Heart right ventricle (tissue), 16 donors: ENCODE data around the gene CCDC9. TPM values are rescaled to one million over a fixed set of nuclear protein-coding genes. Genes with fewer than 3 reads are reported as not detected.
A peak's percentile ranks its signal among the peaks of the same experiment; 100 is the strongest.

Experiments used
- ATAC-seq, 8 donors: fragments of 200-7000 bp; cut with Tn5 transposase; one replicate each; pipeline ENCODE4 v1.9.1; 2020; ENCODE audit warnings: mild to moderate bottlenecking in 8 of 8, moderate library complexity in 8 of 8, moderate number of reproducible peaks in 1 of 8
- DNase-seq, 2 donors: peaks; one replicate each; pipeline ENCODE4 v3.0.0-alpha.2; 2020
- H3K27ac ChIP-seq, 10 donors: fragments of 200-600 bp; sonication (generic) in 2 of 10; one replicate each; pipeline versions ENCODE4 v1.5.0 to v1.8.0; 2020 to 2022; ENCODE audit warnings: mild to moderate bottlenecking in 3 of 10
- H3K27me3 ChIP-seq, 7 donors: fragments of 200-600 bp; one replicate each; pipeline ENCODE4 v1.8.0; 2021 to 2022; ENCODE audit warnings: mild to moderate bottlenecking in 2 of 7
- H3K36me3 ChIP-seq, 9 donors: fragments of 200-600 bp; sonication (generic) in 1 of 9; one replicate each; pipeline versions ENCODE4 v1.5.0 to v1.8.0; 2020 to 2022; ENCODE audit warnings: mild to moderate bottlenecking in 2 of 9
- H3K4me1 ChIP-seq, 9 donors: fragments of 200-600 bp; sonication (generic) in 1 of 9; one replicate each; pipeline versions ENCODE4 v1.5.0 to v1.8.0; 2020 to 2022; ENCODE audit warnings: mild to moderate bottlenecking in 4 of 9
- H3K4me3 ChIP-seq, 10 donors: fragments of 200-600 bp; sonication (generic) in 2 of 10; one replicate each; pipeline versions ENCODE4 v1.5.0 to v1.8.0; 2020 to 2022; ENCODE audit warnings: mild to moderate bottlenecking in 7 of 10, moderate library complexity in 2 of 10
- H3K9me3 ChIP-seq, 11 donors: fragments of 200-600 bp in 10 of 11; sonication (generic) in 2 of 11; one replicate each; pipeline versions ENCODE4 v1.5.0 to v1.8.0; 2013 to 2022; ENCODE audit warnings: mild to moderate bottlenecking in 2 of 11, control low read depth in 1 of 11, moderate library complexity in 1 of 11
- CTCF ChIP-seq, 9 donors: fragments of 200-600 bp; sonication (generic) in 2 of 9; IDR thresholded peaks; one replicate each; pipeline versions ENCODE4 v1.5.0 to v1.8.0; 2021 to 2022; ENCODE audit warnings: antibody characterized with exemption in 9 of 9, mild to moderate bottlenecking in 5 of 9, moderate library complexity in 1 of 9
- WGBS, 2 donors: extraction: QIAGEN DNeasy Blood & Tissue Kit; methylation state at CpG; one replicate each; pipeline ENCODE4 v1.1.7; 2013; ENCODE audit warnings: inconsistent platforms in 1 of 2; 5-methylcytosine and 5-hydroxymethylcytosine counted together
- intact Hi-C, 10 donors: fragments of 100-400 bp; cut with DNase I; formaldehyde crosslinking; loops; one replicate each; pipeline versions ENCODE4 v1.11.1 to v1.14.2; 2022
- polyA plus RNA-seq, 2 donors: library from polyadenylated mRNA; stranded (reverse); fragments of 200-250 nt; gene quantifications; one replicate each; pipeline ENCODE4 v1.2.3, GENCODE V29; 2013
- total RNA-seq, 10 donors: library from RNA; stranded (reverse); fragmentation: NEBNext Ultra II Directional in 3 of 10; extraction: Animal tissue kit (Norgen Biotek cat#: 25700) in 3 of 10; gene quantifications; one replicate each; pipeline versions ENCODE4 v1.2.1 to v1.2.4, GENCODE V29; 2021 to 2023
- donor health status: Arrhythmogenic right ventricular cardiomyopathy.
- donor health status: ischemic (EF 13 %, LVEDD 7.1; RV severe dilation, severe dysfunction).
- donor health status: healthy with polysubstance abuse.
- donor health status: DM: no; HTN: yes; CAD: no.
- donor health status: DM: no; HTN: no; CAD: no.
- donor health status: ischemic (EF 25% LVEDD 6.9; RV normal size, moderate dysfunction).
- donor health status: ischemic (EF 25% LVEDD 5.7; RV mildly dilated, moderate dysfunction).
- donor health status: healthy.
- donor health status: DM: yes; HTN: yes; CAD: no.
- donor health status: Ischemic cardiomyopathy.
- donor health status: ischemic (EF 35%, LVEDD 5.7; RV mildly dilated, moderate dysfunction).
- donor health status: nonischemic (EF 11% LVEDD 7.7; RV severe dilation, severe dysfunction).
- donor health status: DM: yes; HTN: yes; CAD: no.
- donor health status: PGD.
- donor health status: ischemic (EF 29% LVEDD 5.4; RV normal size, mild dysfunction).
- donor health status: nonischemic (EF 23%, LVEDD 6.1; RV moderate dilation, normal function).

Gene CCDC9
- total and polyA plus RNA-seq, 12 donors: 14.2 to 31.1 (median 17.4) TPM

DNA sequence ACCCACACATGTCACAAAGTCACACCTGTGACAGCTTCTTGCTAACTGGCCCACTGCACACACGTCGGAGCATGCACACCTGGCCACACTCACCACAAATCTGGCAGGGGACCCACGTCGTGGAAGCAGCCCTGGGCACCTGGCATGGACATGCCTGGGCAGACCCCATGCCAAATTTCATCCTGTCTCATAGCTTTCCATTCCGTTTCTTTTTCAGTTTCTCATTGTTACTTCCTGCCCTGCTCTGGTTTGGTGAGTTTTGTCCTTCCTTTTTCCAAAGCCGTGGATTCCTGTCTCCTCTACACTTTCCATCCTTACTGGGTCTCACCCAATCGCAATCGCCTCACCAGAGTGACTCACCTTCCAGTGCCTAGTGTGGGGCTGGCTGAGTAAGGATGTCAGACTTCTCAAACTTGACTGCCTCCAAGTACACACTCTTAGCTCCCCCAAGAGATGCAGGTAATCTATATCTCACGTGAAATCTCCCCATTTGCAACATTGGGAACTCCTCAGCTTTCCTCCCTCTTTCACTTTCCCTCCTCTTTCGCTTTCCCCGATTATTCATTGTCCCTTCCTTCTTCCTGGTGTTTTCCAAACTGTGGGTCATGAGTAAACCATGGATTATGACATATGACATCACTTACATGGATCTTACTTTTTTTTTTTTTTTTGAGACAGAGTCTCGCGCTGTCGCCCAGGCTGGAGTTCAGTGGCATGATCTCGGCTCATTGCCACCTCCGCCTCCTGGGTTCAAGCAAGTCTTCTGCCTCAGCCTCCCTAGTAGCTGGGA, 23.7 kb upstream of the CCDC9 start:
- peaks cover 6 to 45% (median 26%) of the 10 kb centered on the region in 9 donors for H3K4me1 ChIP-seq
- TF ChIP-seq CTCF (IDR thresholded peaks at IDR 0.05): no peak
- intact Hi-C loops: loop anchor here in 1 of 10 donors (10.0 kb wide), 1 partner anchor 218 kb away; the partner anchor contains the start of gene NPAS1

DNA sequence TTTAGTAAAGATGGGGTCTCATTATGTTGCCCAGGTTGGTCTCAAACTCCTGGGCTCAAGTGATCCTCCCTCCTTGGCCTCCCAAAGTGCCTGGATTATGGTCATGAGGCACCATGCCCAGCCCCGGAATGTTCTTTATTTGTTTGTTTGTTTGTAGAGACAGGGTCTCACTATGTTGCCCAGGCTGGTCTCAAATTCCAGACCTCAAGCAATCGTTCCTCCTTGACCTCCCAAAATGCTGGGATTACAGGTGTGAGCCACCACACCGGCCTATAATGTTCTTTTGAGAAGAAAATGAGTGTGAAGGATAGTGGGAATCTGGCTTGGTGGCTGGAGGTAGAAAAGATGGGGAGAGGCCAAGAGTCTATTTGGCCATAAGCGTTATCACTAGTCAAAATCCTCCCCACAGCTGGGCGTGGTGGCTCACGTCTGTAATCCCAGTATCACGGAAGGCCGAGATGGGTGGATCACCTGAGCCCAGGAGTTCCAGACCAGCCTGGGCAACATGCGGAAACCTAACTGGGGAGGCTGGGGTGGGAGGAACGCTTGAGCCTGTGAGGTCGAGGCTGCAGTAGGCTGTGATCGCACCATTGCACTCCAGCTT, 20.2 kb upstream of the CCDC9 start:
- WGBS, 2 donors: 90 to 93% methylated on average over 12 of the region's 12 CpGs
- intact Hi-C loops: loop anchor here in 1 of 10 donors (10.0 kb wide), 1 partner anchor 221 kb away; the partner anchor contains the start of gene NPAS1
- Histone ChIP-seq H3K36me3 (no peaks in the 10 kb centered on the region), H3K27me3 (peaks cover 0 to 27% (median 0%) of the 10 kb centered on the region in 7 donors), H3K9me3 (no peaks in the 10 kb centered on the region), H3K4me3 (no peak overlapping the region), H3K27ac (no peak overlapping the region), H3K4me1 (peaks cover 4 to 41% (median 27%) of the 10 kb centered on the region in 9 donors)
- ATAC-seq (no peak), DNase-seq (no peak)
- TF ChIP-seq CTCF (IDR thresholded peaks at IDR 0.05): no peak

More for the DNA sequence above, 23.7 kb upstream of the CCDC9 start:
- no peaks in the 10 kb centered on the region for H3K36me3 ChIP-seq
- DNase-seq: no peak
- no peaks in the 10 kb centered on the region for H3K27me3 ChIP-seq
- H3K9me3 ChIP-seq: no peaks in the 10 kb centered on the region
- ATAC-seq: no peak
- H3K4me3 ChIP-seq: peak overlapping the region in 1 of 10 donors; percentile 89
- peak overlapping the region in 6 of 10 donors; percentile 15 to 85 (median 72) for H3K27ac ChIP-seq
- 52 to 60% methylated on average over 16 of the region's 16 CpGs for WGBS, 2 donors

GRCh38 chr19:47239152-47239551, 17.2 kb upstream of the CCDC9 start:
- no peak for ATAC-seq
- WGBS, 2 donors: 8 to 10% methylated on average over 16 of the region's 16 CpGs
- Histone ChIP-seq H3K9me3 (no peaks in the 10 kb centered on the region), H3K27ac (peak overlapping the region in 1 of 10 donors; percentile 6), H3K4me3 (peak overlapping the region in 9 of 10 donors; percentile 16 to 50 (median 36)), H3K4me1 (peaks cover 3 to 39% (median 31%) of the 10 kb centered on the region in 9 donors), H3K36me3 (no peaks in the 10 kb centered on the region), H3K27me3 (peaks cover 0 to 45% (median 0%) of the 10 kb centered on the region in 7 donors)
- intact Hi-C loops: loop anchor here in 1 of 10 donors (10.0 kb wide), 1 partner anchor 224 kb away; the partner anchor contains the start of gene NPAS1
- DNase-seq: no peak
- no peak for TF ChIP-seq CTCF (IDR thresholded peaks at IDR 0.05)

- peaks cover 3 to 45% (median 37%) of the 10 kb centered on the region in 9 donors for H3K4me1 ChIP-seq
- peaks cover 0 to 45% (median 0%) of the 10 kb centered on the region in 7 donors for H3K27me3 ChIP-seq
- peak overlapping the region in 9 of 10 donors; percentile 16 to 50 (median 36) for H3K4me3 ChIP-seq
- intact Hi-C loops: loop anchor here in 2 of 10 donors (10.0 kb wide), 2 partner anchors 45 to 225 kb away; partner anchors contain the start of gene NPAS1 (in 1 of the 2)
- TF ChIP-seq CTCF (IDR thresholded peaks at IDR 0.05): no peak
- no peaks in the 10 kb centered on the region for H3K36me3 ChIP-seq
- peak in 1 of 2 donors; percentile 40 for DNase-seq
- H3K9me3 ChIP-seq: no peaks in the 10 kb centered on the region
- no peak overlapping the region for H3K27ac ChIP-seq
- ATAC-seq: peak in 1 of 8 donors; percentile 27
- 3 to 4% methylated on average over 52 to 60 of the region's 62 CpGs for WGBS, 2 donors
Measured at GRCh38 chr19:47239610-47240296, 16.6 kb upstream of the CCDC9 start.
